PC-3 (cell line): ENCODE data around the gene IL3. TPM values are rescaled to one million over a fixed set of nuclear protein-coding genes. Genes with fewer than 3 reads are reported as not detected.

Source experiments
- ATAC-seq: fragments of 200-7000 bp; cut with Tn5 transposase; 2 replicates; pipeline ENCODE4 v1.9.1; 2020; ENCODE audit warnings: mild to moderate bottlenecking, moderate library complexity
- BruUV-seq: library from RNA; stranded (reverse); fragments of 400-500 nt; replicated peaks from 2 replicates; lab custom pipeline; 2021; lab: Mats Ljungman, UMichigan
- CTCF ChIA-PET: fragments of 300-600 bp; sonication (Branson Sonifier 250); formaldehyde crosslinking; loops from one replicate; lab custom pipeline; 2022; ENCODE audit warnings: antibody characterized with exemption; lab: Charles Lee
- POLR2A ChIA-PET: fragments of 300-600 bp; sonication (Branson Sonifier 250); formaldehyde crosslinking; loops from one replicate; lab custom pipeline; 2022; ENCODE audit warnings: antibody characterized with exemption; ENCODE audit not compliant: unreplicated experiment; lab: Charles Lee
- DNase-seq: peaks from one replicate; pipeline ENCODE4 v3.0.0-alpha.2; 2015
- H2AFZ ChIP-seq: fragments of 300-600 bp; sonication (generic); 2 replicates; pipeline ENCODE4 v1.6.0; 2016; ENCODE audit warnings: antibody characterized with exemption, low read length
- H3F3A ChIP-seq: fragments of 300-600 bp; sonication (generic); one replicate; pipeline ENCODE4 v1.6.0; 2017; ENCODE audit warnings: antibody characterized with exemption, low read length, control low read depth, mild to moderate bottlenecking; ENCODE audit not compliant: unreplicated experiment
- H3K27ac ChIP-seq: fragments of 300-600 bp; sonication (generic); 2 replicates; pipeline ENCODE4 v1.5.1; 2016; ENCODE audit warnings: mild to moderate bottlenecking, low read length
- H3K27me3 ChIP-seq: fragments of 300-600 bp; sonication (generic); 2 replicates; pipeline ENCODE4 v1.6.1; 2016; ENCODE audit warnings: low read length, mixed read lengths
- H3K36me3 ChIP-seq: fragments of 300-600 bp; sonication (generic); 2 replicates; pipeline ENCODE4 v1.6.1; 2016; ENCODE audit warnings: low read depth, mixed run types, low read length, mixed read lengths
- H3K4me1 ChIP-seq: fragments of 300-600 bp; sonication (generic); 2 replicates; pipeline ENCODE4 v1.5.1; 2016; ENCODE audit warnings: low read length; ENCODE audit not compliant: insufficient read depth
- H3K4me2 ChIP-seq: fragments of 300-600 bp; sonication (generic); 2 replicates; pipeline ENCODE4 v1.6.0; 2016; ENCODE audit warnings: low read length
- H3K4me3 ChIP-seq: fragments of 300-600 bp; sonication (generic); 2 replicates; pipeline ENCODE4 v1.5.1; 2016; ENCODE audit warnings: mild to moderate bottlenecking, low read length, mixed read lengths
- H3K79me2 ChIP-seq: fragments of 300-600 bp; sonication (generic); 2 replicates; pipeline ENCODE4 v1.6.1; 2017; ENCODE audit warnings: low read length, mixed read lengths
- H3K9ac ChIP-seq: fragments of 300-600 bp; sonication (generic); 2 replicates; pipeline ENCODE4 v1.6.0; 2016; ENCODE audit warnings: mild to moderate bottlenecking, low read length
- H3K9me2 ChIP-seq: fragments of 300-600 bp; sonication (generic); replicated peaks from 2 replicates; pipeline ENCODE4 v1.6.1; 2016; ENCODE audit warnings: mixed run types, low read length, mixed read lengths
- H3K9me3 ChIP-seq: fragments of 300-600 bp; sonication (generic); 2 replicates; pipeline ENCODE4 v1.6.1; 2016; ENCODE audit warnings: low read length, mixed read lengths
- H4K20me1 ChIP-seq: fragments of 300-600 bp; sonication (generic); 2 replicates; pipeline ENCODE4 v1.6.1; 2016; ENCODE audit warnings: low read length, mixed read lengths
- CTCF ChIP-seq: fragments of 300-600 bp; sonication (generic); conservative IDR thresholded peaks from 2 replicates; pipeline ENCODE4 v1.5.1; 2017; ENCODE audit warnings: antibody characterized with exemption, low read depth, mild to moderate bottlenecking, low read length
- EZH2 ChIP-seq: fragments of 300-600 bp; sonication (generic); IDR thresholded peaks from one replicate; pipeline ENCODE4 v1.6.1; 2017; ENCODE audit warnings: antibody characterized with exemption, mild to moderate bottlenecking, low read length; ENCODE audit not compliant: unreplicated experiment
- EZH2phosphoT487 ChIP-seq: fragments of 300-600 bp; sonication (generic); IDR thresholded peaks from 2 replicates; pipeline ENCODE4 v1.6.1; 2018; ENCODE audit warnings: mild to moderate bottlenecking, antibody characterized with exemption, low read length, borderline replicate concordance
- intact Hi-C: fragments of 100-400 bp; cut with micrococcal nuclease; formaldehyde crosslinking; loops from 2 replicates; pipeline ENCODE4 v1.9.0; 2023
- total RNA-seq: library from RNA; depleted of rRNA; stranded (reverse); fragments of >200 nt; gene quantifications from 2 replicates; pipeline ENCODE4 v1.2.3, GENCODE V29; 2014

IL3 gene
- total RNA-seq, 1 experiment from 2014 or later, result not detected

- ChIA-PET POLR2A (no interaction called here), CTCF (no interaction called here)
- H3K9ac ChIP-seq, result no peak overlapping the region
These were observed 43.1 kb upstream of the IL3 start for GRCh38 chr5:132017316-132017715.

DNA sequence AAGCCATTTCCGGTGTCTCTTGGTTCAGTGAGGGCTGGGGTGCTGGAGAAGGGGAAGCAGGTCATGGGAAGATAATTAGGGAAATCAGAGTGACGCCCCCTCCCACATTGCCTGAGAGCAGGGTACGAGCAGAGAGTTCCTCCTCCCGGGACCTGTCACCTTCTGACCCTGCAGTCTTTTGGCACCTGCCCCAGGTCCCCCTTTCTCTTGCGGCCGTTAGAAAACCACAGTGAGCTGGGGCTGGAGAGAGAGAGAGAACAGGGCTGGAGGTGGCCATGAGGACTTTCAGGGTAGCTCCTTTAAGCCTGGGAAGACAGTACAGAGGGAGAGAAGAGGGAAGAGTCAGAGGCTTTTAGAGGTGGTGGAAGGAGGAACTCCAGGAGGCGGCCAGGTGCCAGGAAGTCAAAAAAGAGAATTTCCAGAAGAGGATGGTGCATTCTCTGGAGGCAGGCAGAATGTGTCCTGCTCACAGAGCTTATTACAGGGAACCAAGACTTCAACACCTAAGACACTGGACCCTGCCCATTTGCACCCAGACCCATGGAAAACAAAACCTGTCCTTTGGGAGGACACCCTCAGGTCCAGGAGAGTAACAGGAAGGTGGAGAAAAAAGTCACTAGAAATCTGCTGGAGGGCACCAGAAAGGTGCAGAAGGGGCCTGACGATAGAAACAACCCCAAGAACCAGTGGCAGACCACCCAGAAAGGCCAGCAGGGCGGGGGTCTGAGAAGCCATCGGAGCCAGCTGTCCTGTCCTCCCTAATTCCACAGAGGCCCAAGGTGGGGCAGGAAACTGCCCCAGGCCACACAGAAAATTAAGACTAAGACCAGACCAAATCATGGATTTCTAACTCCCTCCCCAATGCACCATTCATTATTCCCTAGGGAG, 42.5 kb upstream of the IL3 start:
- Histone ChIP-seq H3K36me3 (no peaks in the 10 kb centered on the region), H3K4me2 (no peak overlapping the region), H3K27me3 (no peaks in the 10 kb centered on the region), H3K9me2 (no peaks in the 10 kb centered on the region), H3K9ac (no peak overlapping the region), H3K9me3 (no peaks in the 10 kb centered on the region), H4K20me1 (no peaks in the 10 kb centered on the region), H3F3A (no peaks in the 10 kb centered on the region), H3K79me2 (no peaks in the 10 kb centered on the region), H3K4me3 (no peak overlapping the region), H2AFZ (no peak overlapping the region), H3K4me1 (peaks cover 4% of the 10 kb centered on the region; the same call in 1 of the 2 replicates), H3K27ac (no peak overlapping the region)
- CTCF ChIA-PET, result no interaction called here
- DNase-seq, result no peak
- no peak for ATAC-seq
- POLR2A ChIA-PET, result no interaction called here
- TF ChIP-seq CTCF, result no peak
- TF ChIP-seq EZH2, result no peak
- no peak for TF ChIP-seq EZH2phosphoT487
- no TSS peak for BruUV-seq
- intact Hi-C loops, result loop anchor here (10.0 kb wide), 1 partner anchor 447 kb away; no protein-coding TSS in a partner anchor

More at GRCh38 chr5:132017316-132017715, 43.1 kb upstream of the IL3 start:
- TF ChIP-seq CTCF, result no peak
- no peak for TF ChIP-seq EZH2
- TF ChIP-seq EZH2phosphoT487, result no peak
- ATAC-seq (no peak), DNase-seq (peak; percentile 14)
- H4K20me1 ChIP-seq, result no peaks in the 10 kb centered on the region
- no peaks in the 10 kb centered on the region for H3K9me2 ChIP-seq
- no peaks in the 10 kb centered on the region for H3K4me1 ChIP-seq
- BruUV-seq, result no TSS peak
- no peak overlapping the region for H3K27ac ChIP-seq
- H3K36me3 ChIP-seq, result no peaks in the 10 kb centered on the region
- no peaks in the 10 kb centered on the region for H3K27me3 ChIP-seq
- intact Hi-C loops, result loop anchor here (10.0 kb wide), 1 partner anchor 447 kb away; no protein-coding TSS in a partner anchor
- H3K79me2 ChIP-seq, result no peaks in the 10 kb centered on the region
- no peak overlapping the region for H3K4me3 ChIP-seq
- no peak overlapping the region for H3K4me2 ChIP-seq
- H3F3A ChIP-seq, result no peaks in the 10 kb centered on the region
- H3K9me3 ChIP-seq, result no peaks in the 10 kb centered on the region
- no peak overlapping the region for H2AFZ ChIP-seq

DNA sequence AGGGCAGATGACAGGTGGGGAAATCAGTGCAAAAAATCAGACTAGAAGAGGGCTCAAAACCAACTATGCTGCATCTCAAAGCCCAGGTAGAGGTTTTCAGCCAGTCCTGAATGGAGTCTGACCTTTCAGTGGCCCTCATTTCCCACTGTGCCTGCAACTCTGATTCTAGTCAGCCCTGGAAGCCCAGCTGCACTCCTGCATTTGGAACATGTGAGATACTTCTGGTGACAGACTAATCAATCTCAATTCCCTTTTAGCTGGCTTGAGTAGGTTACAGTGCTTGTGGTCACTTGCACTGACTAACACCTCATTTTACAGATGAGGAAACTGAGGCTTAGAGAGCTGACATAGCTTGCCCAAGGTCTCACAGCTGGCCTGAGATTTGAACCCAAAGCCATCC, 41.1 kb upstream of the IL3 start:
- peaks cover 9% of the 10 kb centered on the region; the same call in 1 of the 2 replicates for H3K4me1 ChIP-seq
- H4K20me1 ChIP-seq, result no peaks in the 10 kb centered on the region
- no TSS peak for BruUV-seq
- ATAC-seq (no peak), DNase-seq (no peak)
- H3K9me3 ChIP-seq, result no peaks in the 10 kb centered on the region
- no peaks in the 10 kb centered on the region for H3K27me3 ChIP-seq
- H3K4me2 ChIP-seq, result no peak overlapping the region
- POLR2A ChIA-PET, result no interaction called here
- no peak overlapping the region for H3K9ac ChIP-seq
- CTCF ChIA-PET, result no interaction called here
- H3K9me2 ChIP-seq, result no peaks in the 10 kb centered on the region
- no peaks in the 10 kb centered on the region for H3K79me2 ChIP-seq
- TF ChIP-seq EZH2 (no peak), CTCF (no peak), EZH2phosphoT487 (no peak)
- H3F3A ChIP-seq, result no peaks in the 10 kb centered on the region
- no peak overlapping the region for H3K4me3 ChIP-seq
- H3K27ac ChIP-seq, result no peak overlapping the region
- H3K36me3 ChIP-seq, result no peaks in the 10 kb centered on the region
- no peak overlapping the region for H2AFZ ChIP-seq
- intact Hi-C loops, result loop anchor here (10.0 kb wide), 1 partner anchor 445 kb away; no protein-coding TSS in a partner anchor
